Natural killer cell (primary cell): ENCODE measurements around the gene FRMPD2. TPM values are rescaled to one million over a fixed set of nuclear protein-coding genes. Genes with fewer than 3 reads are reported as not detected.
"Not testable (repeated sequence)": the region's sequence is repeated elsewhere in the genome, so short reads cannot be mapped to it uniquely, and the experiment has no call there.

Source experiments
- ATAC-seq, 3 donors: fragments of 150-1000 bp in 2 of 3; fragments of 200-7000 bp in 1 of 3; cut with Tn5 transposase; 1 replicate in 1 of 3; 2 replicates in 2 of 3; pipeline ENCODE4 v1.10.0; 2021; ENCODE audit warnings: mild to moderate bottlenecking in 2 of 3, moderate library complexity in 2 of 3
- DNase-seq, 2 donors: peaks; one replicate each; pipeline versions ENCODE4 v3.0.0 to v3.0.0-alpha.2; 2013 to 2021; ENCODE audit warnings: mixed read lengths in 1 of 2
- H3K27ac ChIP-seq: one replicate; pipeline ENCODE4 v1.5.1; 2013; ENCODE audit warnings: mild to moderate bottlenecking, low read length
- H3K27me3 ChIP-seq: one replicate; pipeline ENCODE4 v1.6.1; 2013; ENCODE audit warnings: low read length; ENCODE audit not compliant: control insufficient read depth, insufficient read depth
- H3K36me3 ChIP-seq: one replicate; pipeline ENCODE4 v1.6.1; 2013; ENCODE audit warnings: low read length; ENCODE audit not compliant: control insufficient read depth, insufficient read depth
- H3K4me1 ChIP-seq: one replicate; pipeline ENCODE4 v1.6.1; 2013; ENCODE audit warnings: low read length; ENCODE audit not compliant: control insufficient read depth, insufficient read depth
- H3K4me3 ChIP-seq: one replicate; pipeline ENCODE4 v1.5.1; 2013; ENCODE audit warnings: low read length
- H3K9me3 ChIP-seq: one replicate; pipeline ENCODE4 v1.6.1; 2013; ENCODE audit warnings: low read length; ENCODE audit not compliant: control insufficient read depth, insufficient read depth
- H3K27ac Mint-ChIP-seq, 2 donors: one replicate each; pipeline ENCODE4 v1.8.0; 2022; ENCODE audit warnings: mild to moderate bottlenecking in 2 of 2, mixed read lengths in 2 of 2, moderate library complexity in 1 of 2
- H3K27me3 Mint-ChIP-seq, 2 donors: one replicate each; pipeline ENCODE4 v1.8.0; 2022; ENCODE audit warnings: low read depth in 2 of 2, mixed read lengths in 2 of 2
- H3K36me3 Mint-ChIP-seq: one replicate; pipeline ENCODE4 v1.8.0; 2022; ENCODE audit warnings: mixed read lengths
- H3K4me1 Mint-ChIP-seq, 2 donors: one replicate each; pipeline ENCODE4 v1.8.0; 2022; ENCODE audit warnings: mixed read lengths in 2 of 2
- H3K4me3 Mint-ChIP-seq: one replicate; pipeline ENCODE4 v1.8.0; 2022; ENCODE audit warnings: mild to moderate bottlenecking, moderate library complexity, mixed read lengths
- H3K9me3 Mint-ChIP-seq, 2 donors: one replicate each; pipeline ENCODE4 v1.8.0; 2022; ENCODE audit warnings: mixed read lengths in 2 of 2
- WGBS: methylation state at CpG from one replicate; pipeline ENCODE4 v1.1.7; 2013; ENCODE audit warnings: missing lambda C conversion rate; ENCODE audit not compliant: insufficient coverage; 5-methylcytosine and 5-hydroxymethylcytosine counted together
- intact Hi-C: fragments of 100-400 bp; cut with micrococcal nuclease; formaldehyde crosslinking; loops from one replicate; pipeline ENCODE4 v1.14.2; 2022
- total RNA-seq, 4 donors: library from RNA; stranded (reverse); fragments of 120-200 nt in 1 of 4; gene quantifications; one replicate each; pipeline versions ENCODE4 v1.2.3 to v1.2.4, GENCODE V29; 2013 to 2022
- TF ChIP-seq, protein P1 (sequence below): fragments of 200-600 bp; IDR thresholded peaks from one replicate; pipeline ENCODE4 v1.8.0; 2022; ENCODE audit warnings: antibody characterized with exemption

The FRMPD2 gene
- total RNA-seq, 3 donors from 2014 or later (not counting 1 experiment from before 2014, with no cell fraction given) = 0.20 TPM; not detected in 2

DNA sequence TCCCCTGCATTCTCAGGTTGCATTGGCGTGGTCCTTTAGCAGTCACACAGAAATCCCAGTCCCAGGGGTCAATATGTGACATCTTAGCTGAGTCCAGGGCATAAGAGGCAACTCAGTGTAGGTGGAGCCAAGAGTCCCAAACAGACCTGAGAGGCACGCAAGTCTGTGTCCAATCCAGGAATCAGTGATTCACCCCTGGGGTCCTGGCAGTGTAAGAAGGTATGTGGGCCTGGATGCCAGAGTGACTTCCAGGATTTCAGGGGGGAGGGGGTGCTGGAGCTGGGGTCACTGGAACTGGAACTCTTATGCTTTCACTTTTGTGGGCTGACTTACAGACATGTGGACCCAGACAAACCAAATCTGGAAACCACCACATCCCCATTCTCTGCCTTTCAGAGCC, 26.8 kb downstream of the FRMPD2 start:
- Histone ChIP-seq H3K27ac (no peak overlapping the region), H3K27me3 (no peaks in the 10 kb centered on the region), H3K4me1 (no peaks in the 10 kb centered on the region), H3K4me3 (no peak overlapping the region), H3K9me3 (no peaks in the 10 kb centered on the region), H3K36me3 (no peaks in the 10 kb centered on the region)
- H3K4me1 Mint-ChIP-seq = peaks cover 0 to 6% of the 10 kb centered on the region in 2 donors
- H3K36me3 Mint-ChIP-seq = no peaks in the 10 kb centered on the region
- TF ChIP-seq, protein P1, sequence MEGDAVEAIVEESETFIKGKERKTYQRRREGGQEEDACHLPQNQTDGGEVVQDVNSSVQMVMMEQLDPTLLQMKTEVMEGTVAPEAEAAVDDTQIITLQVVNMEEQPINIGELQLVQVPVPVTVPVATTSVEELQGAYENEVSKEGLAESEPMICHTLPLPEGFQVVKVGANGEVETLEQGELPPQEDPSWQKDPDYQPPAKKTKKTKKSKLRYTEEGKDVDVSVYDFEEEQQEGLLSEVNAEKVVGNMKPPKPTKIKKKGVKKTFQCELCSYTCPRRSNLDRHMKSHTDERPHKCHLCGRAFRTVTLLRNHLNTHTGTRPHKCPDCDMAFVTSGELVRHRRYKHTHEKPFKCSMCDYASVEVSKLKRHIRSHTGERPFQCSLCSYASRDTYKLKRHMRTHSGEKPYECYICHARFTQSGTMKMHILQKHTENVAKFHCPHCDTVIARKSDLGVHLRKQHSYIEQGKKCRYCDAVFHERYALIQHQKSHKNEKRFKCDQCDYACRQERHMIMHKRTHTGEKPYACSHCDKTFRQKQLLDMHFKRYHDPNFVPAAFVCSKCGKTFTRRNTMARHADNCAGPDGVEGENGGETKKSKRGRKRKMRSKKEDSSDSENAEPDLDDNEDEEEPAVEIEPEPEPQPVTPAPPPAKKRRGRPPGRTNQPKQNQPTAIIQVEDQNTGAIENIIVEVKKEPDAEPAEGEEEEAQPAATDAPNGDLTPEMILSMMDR = no peak
- 68% methylated on average over 2 of the region's 2 CpGs for WGBS
- intact Hi-C loops = no loop called here
- H3K27ac Mint-ChIP-seq = no peak overlapping the region
- ATAC-seq (no peak), DNase-seq (no peak)
- H3K4me3 Mint-ChIP-seq = no peak overlapping the region
- H3K9me3 Mint-ChIP-seq = no peaks in the 10 kb centered on the region
- peaks cover 5 to 15% of the 10 kb centered on the region in 2 donors for H3K27me3 Mint-ChIP-seq

DNA sequence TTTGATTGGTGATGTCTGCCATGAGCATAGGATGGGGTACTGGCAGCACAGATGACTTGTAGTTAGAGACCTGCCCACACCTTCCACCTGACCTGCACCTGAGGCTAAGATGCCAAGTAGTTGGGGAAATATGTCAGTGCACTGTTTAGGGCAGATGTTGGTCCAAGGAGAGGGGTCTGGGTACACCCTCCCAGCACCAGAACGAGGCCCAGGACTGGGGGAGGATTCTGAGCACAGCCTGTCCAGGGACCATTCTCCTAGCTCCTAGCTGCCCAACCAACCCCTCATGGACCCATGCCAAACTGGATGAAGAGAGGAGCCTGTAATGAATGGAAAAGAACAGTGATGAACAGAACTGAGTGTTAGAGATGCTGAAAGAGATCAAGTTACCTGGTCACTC, 28.0 kb downstream of the FRMPD2 start:
- Mint-ChIP-seq H3K36me3 (no peaks in the 10 kb centered on the region), H3K27me3 (peaks cover 5 to 16% of the 10 kb centered on the region in 2 donors), H3K27ac (no peak overlapping the region), H3K4me1 (peaks cover 0 to 6% of the 10 kb centered on the region in 2 donors), H3K9me3 (no peaks in the 10 kb centered on the region), H3K4me3 (no peak overlapping the region)
- intact Hi-C loops = no loop called here
- Histone ChIP-seq H3K36me3 (no peaks in the 10 kb centered on the region), H3K4me1 (no peaks in the 10 kb centered on the region), H3K27ac (no peak overlapping the region), H3K9me3 (no peaks in the 10 kb centered on the region), H3K4me3 (no peak overlapping the region), H3K27me3 (no peaks in the 10 kb centered on the region)
- WGBS = 73% methylated on average over 1 of the region's 1 CpG
- no peak for DNase-seq
- ATAC-seq = no peak
- TF ChIP-seq, protein P1 = no peak

DNA sequence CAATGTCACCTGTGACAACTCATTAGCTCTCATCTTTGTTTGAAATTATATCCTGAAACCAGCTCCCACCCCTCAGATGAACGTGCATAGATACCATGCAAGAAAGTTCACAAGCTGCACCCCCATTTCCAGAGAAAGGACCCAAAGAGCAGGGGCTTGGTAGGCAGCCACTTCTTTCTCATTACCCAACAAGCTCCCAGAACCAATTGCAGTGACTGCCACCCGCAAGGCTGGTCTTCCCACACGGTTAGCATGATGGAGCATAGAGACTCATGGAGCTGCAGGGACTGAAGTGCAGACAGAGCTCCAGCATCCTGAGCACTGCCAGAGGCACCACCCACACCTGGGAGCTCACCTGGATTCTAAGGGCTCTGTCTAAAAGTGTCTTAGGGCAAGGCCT, 28.5 kb downstream of the FRMPD2 start:
- Mint-ChIP-seq H3K36me3 (no peaks in the 10 kb centered on the region), H3K9me3 (no peaks in the 10 kb centered on the region), H3K27me3 (peaks cover 6 to 16% of the 10 kb centered on the region in 2 donors), H3K4me1 (peaks cover 0 to 6% of the 10 kb centered on the region in 2 donors), H3K4me3 (no peak overlapping the region), H3K27ac (no peak overlapping the region)
- Histone ChIP-seq H3K4me3 (no peak overlapping the region), H3K27ac (no peak overlapping the region), H3K9me3 (no peaks in the 10 kb centered on the region), H3K4me1 (no peaks in the 10 kb centered on the region), H3K27me3 (no peaks in the 10 kb centered on the region), H3K36me3 (no peaks in the 10 kb centered on the region)
- intact Hi-C loops = no loop called here
- no peak for ATAC-seq
- DNase-seq = no peak
- WGBS = 77% methylated on average over 3 of the region's 3 CpGs
- TF ChIP-seq, protein P1 = no peak

DNA sequence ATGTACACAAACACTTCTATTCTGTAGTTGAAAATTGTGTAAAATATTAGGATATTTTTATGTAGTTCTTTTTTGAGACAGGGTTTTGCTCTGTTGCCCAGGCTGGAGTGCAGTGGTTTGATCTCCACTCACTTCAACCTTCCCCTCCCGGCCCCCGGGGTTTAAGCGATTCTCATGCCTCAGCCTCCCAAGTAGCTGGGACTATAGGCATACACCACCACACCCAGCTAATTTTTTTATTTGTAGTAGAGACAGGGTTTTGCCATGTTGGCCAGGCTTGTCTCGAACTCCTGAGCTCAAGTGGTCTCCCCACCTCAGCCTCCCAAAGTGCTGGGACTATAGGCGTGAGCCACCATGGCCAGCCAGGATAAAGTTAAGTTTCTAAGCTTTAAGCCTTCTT, 30.6 kb downstream of the FRMPD2 start:
- WGBS = 80% methylated on average over 4 of the region's 5 CpGs
- intact Hi-C loops, H3K4me1 ChIP-seq, H3K36me3 Mint-ChIP-seq, ATAC-seq, H3K36me3 ChIP-seq, H3K9me3 Mint-ChIP-seq, H3K9me3 ChIP-seq, H3K27ac ChIP-seq, H3K27ac Mint-ChIP-seq, H3K4me3 Mint-ChIP-seq, H3K4me3 ChIP-seq, DNase-seq, H3K4me1 Mint-ChIP-seq, H3K27me3 ChIP-seq: not testable (repeated sequence)
- peaks cover 6 to 16% of the 10 kb centered on the region in 2 donors for H3K27me3 Mint-ChIP-seq
